Panc1 (cell line): Measurements from ENCODE around the gene CDK8.

Source experiments
- POLR2AphosphoS5 ChIP-seq: IDR thresholded peaks from 2 replicates; pipeline ENCODE4 v1.6.1; 2012; ENCODE audit warnings: mild to moderate bottlenecking, low read depth, low read length, moderate library complexity
- TF ChIP-seq, protein P1 (sequence below): fragments of 450-650 bp; IDR thresholded peaks from 2 replicates; pipeline ENCODE4 v1.5.1; 2017; ENCODE audit warnings: mild to moderate bottlenecking

DNA sequence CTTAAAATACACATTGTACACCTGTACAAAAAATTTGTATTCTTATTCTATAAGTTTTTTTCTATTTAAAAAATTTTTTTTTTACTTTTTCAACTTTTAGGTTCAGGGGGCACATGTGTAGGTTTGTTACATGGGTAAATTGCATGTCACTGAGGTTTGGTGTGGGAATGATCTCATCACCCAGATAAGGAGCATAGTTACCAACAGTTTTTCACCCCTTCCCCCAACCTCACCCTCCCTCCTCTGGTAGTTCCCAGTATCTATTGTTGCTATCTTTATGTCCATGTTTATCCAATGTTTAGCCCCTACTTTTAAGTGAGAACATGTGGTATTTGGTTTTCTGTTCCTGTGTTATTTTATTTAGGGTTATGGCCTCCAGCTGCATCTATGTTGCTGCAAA, 89.9 kb downstream of the CDK8 start:
- TF ChIP-seq, protein P1, sequence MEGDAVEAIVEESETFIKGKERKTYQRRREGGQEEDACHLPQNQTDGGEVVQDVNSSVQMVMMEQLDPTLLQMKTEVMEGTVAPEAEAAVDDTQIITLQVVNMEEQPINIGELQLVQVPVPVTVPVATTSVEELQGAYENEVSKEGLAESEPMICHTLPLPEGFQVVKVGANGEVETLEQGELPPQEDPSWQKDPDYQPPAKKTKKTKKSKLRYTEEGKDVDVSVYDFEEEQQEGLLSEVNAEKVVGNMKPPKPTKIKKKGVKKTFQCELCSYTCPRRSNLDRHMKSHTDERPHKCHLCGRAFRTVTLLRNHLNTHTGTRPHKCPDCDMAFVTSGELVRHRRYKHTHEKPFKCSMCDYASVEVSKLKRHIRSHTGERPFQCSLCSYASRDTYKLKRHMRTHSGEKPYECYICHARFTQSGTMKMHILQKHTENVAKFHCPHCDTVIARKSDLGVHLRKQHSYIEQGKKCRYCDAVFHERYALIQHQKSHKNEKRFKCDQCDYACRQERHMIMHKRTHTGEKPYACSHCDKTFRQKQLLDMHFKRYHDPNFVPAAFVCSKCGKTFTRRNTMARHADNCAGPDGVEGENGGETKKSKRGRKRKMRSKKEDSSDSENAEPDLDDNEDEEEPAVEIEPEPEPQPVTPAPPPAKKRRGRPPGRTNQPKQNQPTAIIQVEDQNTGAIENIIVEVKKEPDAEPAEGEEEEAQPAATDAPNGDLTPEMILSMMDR = no peak
- TF ChIP-seq POLR2AphosphoS5 = no peak
